ENCODE data around the gene ZDHHC8.

Gene ZDHHC8

DNA sequence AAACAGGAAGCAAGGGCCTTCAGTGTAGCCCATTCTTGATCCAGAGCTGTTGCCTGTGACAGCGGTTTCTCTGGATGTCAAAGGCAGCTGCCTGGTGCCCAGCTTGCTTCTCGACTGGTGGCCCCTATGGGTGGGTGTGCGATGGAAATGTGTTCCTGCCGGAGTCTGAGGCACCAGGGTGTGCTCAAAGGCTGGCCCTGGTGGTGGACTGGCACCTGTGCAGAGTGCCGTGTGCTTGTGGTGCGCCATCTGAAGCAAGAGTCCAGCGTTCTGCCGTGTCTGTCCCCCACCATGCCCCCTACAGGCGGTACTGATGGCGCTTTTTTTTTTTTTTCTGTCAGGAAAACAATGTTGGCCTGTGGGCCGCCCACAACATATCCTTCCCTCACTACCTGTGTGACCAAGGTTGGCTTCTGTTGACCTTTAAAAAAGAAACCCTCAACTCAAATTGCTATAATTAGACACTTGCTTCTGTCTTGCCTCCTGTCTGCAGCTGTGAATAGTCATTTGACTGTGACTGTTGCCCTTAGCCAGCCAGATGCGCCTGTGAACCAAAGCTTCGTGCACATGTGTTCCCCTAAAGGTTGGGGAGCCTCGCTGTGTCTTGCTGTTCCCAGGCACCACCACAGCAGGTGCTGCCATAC lies 20.4 kb upstream of the ZDHHC8 start:
- Histone ChIP-seq H2AFZ (ENCODE audit: low read length) (no peak overlapping the region), H3K27me3 (ENCODE audit: control insufficient read depth in 3 of 3, insufficient read depth in 3 of 3, low read depth in 1 of 3, low read length in 3 of 3) (no peaks in the 10 kb centered on the region), H3K9ac (ENCODE audit: low read depth, low read length, poor library complexity) (peak overlapping the region; percentile 12), H4K8ac (ENCODE audit: low read depth, low read length) (no peak overlapping the region), H3K27ac (replicated peaks; ENCODE audit: low read length) (peak overlapping the region; percentile 56), H2BK12ac (ENCODE audit: low read length) (no peak overlapping the region), H3K4me1 (ENCODE audit: control insufficient read depth in 2 of 2, insufficient read depth in 1 of 2, low read depth in 1 of 2, low read length in 2 of 2) (peaks cover 2 to 3% of the 10 kb centered on the region in 2 donors), H3K14ac (ENCODE audit: low read length) (no peak overlapping the region), H3K4me3 (ENCODE audit: low read length in 2 of 2) (no peak overlapping the region), H3K23ac (ENCODE audit: low read depth, low read length, poor library complexity) (peak overlapping the region; percentile 89), H2BK15ac (ENCODE audit: low read length) (no peak overlapping the region), H3K36me3 (replicated peaks in 1 of 2; ENCODE audit: control insufficient read depth in 2 of 2, insufficient read depth in 2 of 2, low read length in 2 of 2) (peaks cover 89 to 100% of the 10 kb centered on the region in 2 donors), H2BK5ac (ENCODE audit: low read length) (no peak overlapping the region), H4K91ac (ENCODE audit: low read depth, low read length, poor library complexity) (no peak overlapping the region), H3K9me3 (replicated peaks in 1 of 2; ENCODE audit: control insufficient read depth in 2 of 2, insufficient read depth in 1 of 2, low read depth in 1 of 2, low read length in 2 of 2) (no peaks in the 10 kb centered on the region), H3K18ac (ENCODE audit: low read length) (no peak overlapping the region), H2BK120ac (ENCODE audit: low read depth, low read length) (no peak overlapping the region), H3K4ac (ENCODE audit: low read length) (no peak overlapping the region), H3K79me1 (ENCODE audit: low read depth, low read length) (peaks cover 29% of the 10 kb centered on the region), H2AK5ac (ENCODE audit: low read depth, low read length) (no peak overlapping the region), H3K4me2 (ENCODE audit: insufficient read depth, low read length, poor library complexity, severe bottlenecking) (no peak overlapping the region)
- WGBS, 2 donors (ENCODE audit: extremely low coverage in 2 of 2, insufficient read length in 2 of 2, insufficient replicate concordance in 1 of 2), result no CpG with 5 or more reads among the region's 14 CpGs
- no peak for DNase-seq (ENCODE audit: low spot score)

DNA sequence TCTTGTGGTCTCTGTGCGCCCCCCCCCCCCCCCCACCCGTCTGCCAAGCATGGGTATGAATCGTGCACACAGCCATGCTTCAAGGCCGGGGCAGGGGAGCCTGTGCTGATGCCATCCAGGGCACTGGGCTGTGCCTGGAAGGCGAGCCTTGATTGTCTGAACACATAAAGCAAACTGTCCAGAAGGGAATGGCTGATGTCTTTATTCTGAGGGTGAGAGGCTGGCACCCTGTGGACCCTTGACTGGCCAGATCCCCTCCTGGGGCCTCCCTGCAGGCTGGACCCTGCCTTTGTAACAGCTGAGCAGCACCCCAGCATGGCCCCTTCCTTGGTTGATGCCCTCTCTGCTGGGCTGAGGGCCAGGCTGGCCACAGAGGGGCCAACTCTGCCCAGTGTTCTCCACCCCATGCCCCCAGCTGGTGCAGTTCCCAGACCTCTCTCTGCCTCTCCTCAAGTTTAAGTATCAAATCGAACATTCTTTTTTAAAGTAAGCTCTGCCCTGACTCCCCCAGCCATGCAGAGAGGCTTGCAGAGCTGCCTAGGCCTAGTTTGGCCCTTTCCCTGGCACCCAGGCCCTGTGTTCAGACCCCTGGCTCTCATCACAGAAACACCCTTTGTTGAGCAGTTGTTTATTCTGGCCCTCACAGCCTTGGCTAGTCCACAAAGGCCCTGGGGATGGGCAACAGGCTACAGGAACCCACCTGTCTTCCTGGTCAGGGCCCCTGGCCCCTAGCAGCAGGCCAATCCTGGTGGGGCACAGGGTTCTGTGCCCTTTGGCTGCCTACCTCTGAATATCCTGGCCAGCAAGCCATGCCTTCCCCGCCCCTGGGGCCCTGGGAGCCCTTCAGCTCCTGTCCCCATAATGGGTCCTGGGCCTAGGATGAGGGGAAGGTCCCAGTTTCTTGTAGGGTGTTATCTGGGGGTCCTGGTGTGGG lies 19.6 kb upstream of the ZDHHC8 start:
- H2BK120ac ChIP-seq (ENCODE audit: low read depth, low read length), result no peak overlapping the region
- H3K27ac ChIP-seq (replicated peaks; ENCODE audit: low read length), result no peak overlapping the region
- no peak overlapping the region for H2AFZ ChIP-seq (ENCODE audit: low read length)
- no peaks in the 10 kb centered on the region for H3K27me3 ChIP-seq (ENCODE audit: control insufficient read depth in 3 of 3, insufficient read depth in 3 of 3, low read depth in 1 of 3, low read length in 3 of 3)
- H3K9ac ChIP-seq (ENCODE audit: low read depth, low read length, poor library complexity), result no peak overlapping the region
- no peak overlapping the region for H2BK12ac ChIP-seq (ENCODE audit: low read length)
- peaks cover 81 to 92% of the 10 kb centered on the region in 2 donors for H3K36me3 ChIP-seq (replicated peaks in 1 of 2; ENCODE audit: control insufficient read depth in 2 of 2, insufficient read depth in 2 of 2, low read length in 2 of 2)
- no peak for DNase-seq (ENCODE audit: low spot score)
- H3K23ac ChIP-seq (ENCODE audit: low read depth, low read length, poor library complexity), result peak overlapping the region; percentile 85
- no peak overlapping the region for H3K4ac ChIP-seq (ENCODE audit: low read length)
- H3K18ac ChIP-seq (ENCODE audit: low read length), result no peak overlapping the region
- no peak overlapping the region for H3K14ac ChIP-seq (ENCODE audit: low read length)
- no peak overlapping the region for H4K91ac ChIP-seq (ENCODE audit: low read depth, low read length, poor library complexity)
- no peak overlapping the region for H4K8ac ChIP-seq (ENCODE audit: low read depth, low read length)
- H3K9me3 ChIP-seq (replicated peaks in 1 of 2; ENCODE audit: control insufficient read depth in 2 of 2, insufficient read depth in 1 of 2, low read depth in 1 of 2, low read length in 2 of 2), result no peaks in the 10 kb centered on the region
- peaks cover 34% of the 10 kb centered on the region for H3K79me1 ChIP-seq (ENCODE audit: low read depth, low read length)
- H3K4me3 ChIP-seq (ENCODE audit: low read length in 2 of 2), result no peak overlapping the region
- no peak overlapping the region for H2BK5ac ChIP-seq (ENCODE audit: low read length)
- no peak overlapping the region for H2BK15ac ChIP-seq (ENCODE audit: low read length)
- peaks cover 3 to 4% of the 10 kb centered on the region in 2 donors for H3K4me1 ChIP-seq (ENCODE audit: control insufficient read depth in 2 of 2, insufficient read depth in 1 of 2, low read depth in 1 of 2, low read length in 2 of 2)
- no peak overlapping the region for H3K4me2 ChIP-seq (ENCODE audit: insufficient read depth, low read length, poor library complexity, severe bottlenecking)
- WGBS, 2 donors (ENCODE audit: extremely low coverage in 2 of 2, insufficient read length in 2 of 2, insufficient replicate concordance in 1 of 2), result no CpG with 5 or more reads among the region's 7 CpGs
- peak overlapping the region; percentile 13 for H2AK5ac ChIP-seq (ENCODE audit: low read depth, low read length)

DNA sequence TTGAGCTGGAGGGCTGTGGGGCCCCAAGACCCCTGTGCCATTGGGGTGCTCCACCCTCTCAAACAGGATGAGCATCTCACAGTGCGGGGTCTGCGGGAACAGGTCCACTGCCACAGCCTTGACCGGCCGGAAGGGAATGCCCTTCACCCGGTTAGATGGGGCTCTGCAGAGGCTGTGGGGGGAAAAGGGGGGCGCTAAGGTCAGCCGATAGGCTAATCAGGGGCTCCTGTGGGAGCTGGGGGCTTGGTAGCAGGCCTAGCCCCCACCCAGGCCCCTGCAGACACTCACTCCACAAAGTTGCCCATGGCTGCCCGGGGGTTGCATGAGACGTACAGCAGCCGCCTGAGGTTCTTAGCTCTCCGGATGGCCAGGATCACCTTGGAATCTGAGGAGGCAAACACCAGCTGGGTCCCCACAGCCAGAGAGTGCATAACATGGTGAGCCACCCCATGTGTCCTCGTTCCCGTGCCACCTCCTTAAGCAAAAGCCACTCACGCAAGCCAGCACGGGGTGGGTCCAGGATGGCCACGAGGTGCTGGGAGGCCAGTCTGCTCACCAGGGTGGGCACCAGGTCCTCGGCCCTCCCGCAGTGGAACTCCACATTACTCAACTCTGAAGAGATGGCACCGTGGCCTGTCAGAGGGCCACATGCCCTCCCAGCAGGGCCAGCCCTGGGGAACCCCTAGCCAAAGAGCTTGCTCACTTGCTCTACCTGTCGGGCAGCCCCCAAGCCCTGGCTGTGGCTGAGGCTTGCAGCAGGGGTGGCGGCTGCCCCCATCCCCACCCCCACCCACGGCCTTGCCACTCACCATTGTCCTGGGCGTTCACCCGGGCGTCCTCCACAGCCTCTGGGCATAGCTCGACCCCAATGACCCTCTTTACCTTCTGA lies 18.7 kb upstream of the ZDHHC8 start:
- Histone ChIP-seq H3K9ac (ENCODE audit: low read depth, low read length, poor library complexity) (no peak overlapping the region), H3K27ac (replicated peaks; ENCODE audit: low read length) (peak overlapping the region; percentile 24), H2BK12ac (ENCODE audit: low read length) (no peak overlapping the region), H3K18ac (ENCODE audit: low read length) (no peak overlapping the region), H3K79me1 (ENCODE audit: low read depth, low read length) (peaks cover 35% of the 10 kb centered on the region), H2AK5ac (ENCODE audit: low read depth, low read length) (peak overlapping the region; percentile 13), H2BK120ac (ENCODE audit: low read depth, low read length) (no peak overlapping the region), H2AFZ (ENCODE audit: low read length) (no peak overlapping the region), H4K8ac (ENCODE audit: low read depth, low read length) (no peak overlapping the region), H3K4me1 (ENCODE audit: control insufficient read depth in 2 of 2, insufficient read depth in 1 of 2, low read depth in 1 of 2, low read length in 2 of 2) (peaks cover 3 to 4% of the 10 kb centered on the region in 2 donors), H3K9me3 (replicated peaks in 1 of 2; ENCODE audit: control insufficient read depth in 2 of 2, insufficient read depth in 1 of 2, low read depth in 1 of 2, low read length in 2 of 2) (no peaks in the 10 kb centered on the region), H4K91ac (ENCODE audit: low read depth, low read length, poor library complexity) (no peak overlapping the region), H3K4ac (ENCODE audit: low read length) (no peak overlapping the region), H2BK15ac (ENCODE audit: low read length) (no peak overlapping the region), H3K14ac (ENCODE audit: low read length) (peak overlapping the region; percentile 25), H3K4me3 (ENCODE audit: low read length in 2 of 2) (no peak overlapping the region), H3K23ac (ENCODE audit: low read depth, low read length, poor library complexity) (peak overlapping the region; percentile 83), H3K27me3 (ENCODE audit: control insufficient read depth in 3 of 3, insufficient read depth in 3 of 3, low read depth in 1 of 3, low read length in 3 of 3) (no peaks in the 10 kb centered on the region), H2BK5ac (ENCODE audit: low read length) (no peak overlapping the region), H3K36me3 (replicated peaks in 1 of 2; ENCODE audit: control insufficient read depth in 2 of 2, insufficient read depth in 2 of 2, low read length in 2 of 2) (peaks cover 72 to 83% of the 10 kb centered on the region in 2 donors), H3K4me2 (ENCODE audit: insufficient read depth, low read length, poor library complexity, severe bottlenecking) (no peak overlapping the region)
- DNase-seq (ENCODE audit: low spot score), result no peak
- WGBS, 2 donors (ENCODE audit: extremely low coverage in 2 of 2, insufficient read length in 2 of 2, insufficient replicate concordance in 1 of 2), result no CpG with 5 or more reads among the region's 26 CpGs
